Neural progenitor cell (in vitro differentiated cells): ENCODE results near the gene ALDOA.

ENCODE experiments used
- EZH2 ChIP-seq: fragments of 200-600 bp; sonication (generic); IDR thresholded peaks from 2 replicates; pipeline ENCODE4 v1.6.1; 2017; ENCODE audit warnings: antibody characterized with exemption, mild to moderate bottlenecking, moderate library complexity
- EZH2phosphoT487 ChIP-seq: fragments of 200-600 bp; sonication (generic); IDR thresholded peaks from 2 replicates; pipeline ENCODE4 v1.6.1; 2017; ENCODE audit warnings: antibody characterized with exemption
- TF ChIP-seq, protein P1 (sequence below): fragments of 200-600 bp; sonication (generic); IDR thresholded peaks from 2 replicates; pipeline ENCODE4 v1.5.1; 2017; ENCODE audit warnings: antibody characterized with exemption, mild to moderate bottlenecking

DNA sequence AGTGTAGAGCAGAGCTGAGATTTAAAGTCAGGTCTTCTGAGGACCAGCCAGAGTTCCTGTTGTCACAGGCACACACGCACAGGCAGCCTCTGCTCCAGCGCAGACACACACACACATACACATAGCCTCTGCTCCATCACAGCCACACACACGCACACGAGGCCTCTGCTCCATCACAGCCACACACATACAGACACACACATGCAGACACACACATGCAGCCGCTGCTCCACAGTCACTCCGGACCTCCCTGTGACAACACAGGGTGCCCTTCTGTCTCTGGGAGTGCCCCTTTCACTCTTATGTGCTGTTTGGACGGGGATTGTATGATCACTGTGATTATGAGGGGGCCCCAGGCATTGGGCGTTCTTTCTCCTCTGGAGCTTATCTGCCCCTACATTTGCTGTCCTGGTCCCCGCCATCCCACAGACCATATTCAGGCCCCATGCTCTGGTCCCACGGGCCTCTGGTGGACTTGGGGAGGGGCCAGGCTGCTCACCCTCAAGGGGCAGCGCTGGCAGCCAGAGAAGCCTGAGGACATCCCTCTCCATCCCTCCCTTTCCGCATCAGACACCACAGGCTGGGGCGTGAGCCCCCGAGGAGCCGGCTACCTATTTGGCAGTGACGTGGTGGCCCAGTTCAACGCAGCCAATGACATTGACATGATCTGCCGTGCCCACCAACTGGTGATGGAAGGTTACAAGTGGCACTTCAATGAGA, 18.7 kb downstream of the ALDOA start:
- TF ChIP-seq, protein P1, sequence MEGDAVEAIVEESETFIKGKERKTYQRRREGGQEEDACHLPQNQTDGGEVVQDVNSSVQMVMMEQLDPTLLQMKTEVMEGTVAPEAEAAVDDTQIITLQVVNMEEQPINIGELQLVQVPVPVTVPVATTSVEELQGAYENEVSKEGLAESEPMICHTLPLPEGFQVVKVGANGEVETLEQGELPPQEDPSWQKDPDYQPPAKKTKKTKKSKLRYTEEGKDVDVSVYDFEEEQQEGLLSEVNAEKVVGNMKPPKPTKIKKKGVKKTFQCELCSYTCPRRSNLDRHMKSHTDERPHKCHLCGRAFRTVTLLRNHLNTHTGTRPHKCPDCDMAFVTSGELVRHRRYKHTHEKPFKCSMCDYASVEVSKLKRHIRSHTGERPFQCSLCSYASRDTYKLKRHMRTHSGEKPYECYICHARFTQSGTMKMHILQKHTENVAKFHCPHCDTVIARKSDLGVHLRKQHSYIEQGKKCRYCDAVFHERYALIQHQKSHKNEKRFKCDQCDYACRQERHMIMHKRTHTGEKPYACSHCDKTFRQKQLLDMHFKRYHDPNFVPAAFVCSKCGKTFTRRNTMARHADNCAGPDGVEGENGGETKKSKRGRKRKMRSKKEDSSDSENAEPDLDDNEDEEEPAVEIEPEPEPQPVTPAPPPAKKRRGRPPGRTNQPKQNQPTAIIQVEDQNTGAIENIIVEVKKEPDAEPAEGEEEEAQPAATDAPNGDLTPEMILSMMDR: no peak
- TF ChIP-seq EZH2phosphoT487 (no peak), EZH2 (no peak)
